H1 (cell line): ENCODE results near the gene PRLHR. TPM values are rescaled to one million over a fixed set of nuclear protein-coding genes. Genes with fewer than 3 reads are reported as not detected.

ENCODE experiments used
- CTCF ChIA-PET: fragments of 300-600 bp; sonication (Branson Sonifier 250); formaldehyde crosslinking; loops from one replicate; lab custom pipeline; 2021; ENCODE audit not compliant: partially characterized antibody; lab: Charles Lee
- POLR2A ChIA-PET: fragments of 300-600 bp; sonication (Branson Sonifier 250); formaldehyde crosslinking; loops from one replicate; lab custom pipeline; 2021; ENCODE audit warnings: inconsistent platforms; ENCODE audit not compliant: partially characterized antibody; lab: Charles Lee
- DNase-seq, 2 experiments: peaks; one replicate each; pipeline versions ENCODE4 v3.0.0 to v3.0.0-alpha.2; 2010 to 2022; ENCODE audit warnings: low spot score in 2 of 2, low read depth in 1 of 2, mixed read lengths in 1 of 2
- FAIRE-seq: peaks from 2 replicates; lab custom pipeline; 2011; peaks lifted over from hg19 to GRCh38; lab: Jason Lieb, UNC
- H2AFZ ChIP-seq: 2 replicates; pipeline ENCODE4 v1.8.1; 2012; ENCODE audit warnings: low read length, inconsistent platforms
- H2AK5ac ChIP-seq: 2 replicates; pipeline ENCODE4 v1.6.1; 2013; ENCODE audit warnings: low read depth, low read length
- H2BK120ac ChIP-seq: replicated peaks from 2 replicates; pipeline ENCODE3; 2013; ENCODE audit warnings: low read depth, low read length, inconsistent platforms
- H2BK12ac ChIP-seq: 2 replicates; pipeline ENCODE4 v1.6.1; 2013; ENCODE audit warnings: low read depth, low read length
- H2BK15ac ChIP-seq: 2 replicates; pipeline ENCODE4 v1.6.1; 2013; ENCODE audit warnings: low read length
- H2BK20ac ChIP-seq: 2 replicates; pipeline ENCODE4 v1.6.1; 2013; ENCODE audit warnings: low read length
- H2BK5ac ChIP-seq: 2 replicates; pipeline ENCODE4 v1.6.1; 2013; ENCODE audit warnings: low read depth, low read length
- H3K14ac ChIP-seq: 2 replicates; pipeline ENCODE4 v1.6.1; 2013; ENCODE audit warnings: inconsistent platforms; ENCODE audit not compliant: insufficient read length
- H3K18ac ChIP-seq: 2 replicates; pipeline ENCODE4 v1.6.1; 2013; ENCODE audit warnings: low read length; ENCODE audit errors: extremely low read depth
- H3K23ac ChIP-seq: 2 replicates; pipeline ENCODE4 v1.6.1; 2013; ENCODE audit warnings: inconsistent platforms; ENCODE audit not compliant: insufficient read length
- H3K23me2 ChIP-seq: 2 replicates; pipeline ENCODE4 v1.6.1; 2013; ENCODE audit warnings: low read depth, low read length
- H3K27ac ChIP-seq: 2 replicates; pipeline ENCODE4 v1.6.1; 2011; ENCODE audit warnings: low read depth, low read length, inconsistent platforms
- H3K27me3 ChIP-seq, 4 experiments: replicated peaks in 1 of 4; 1 replicate in 1 of 4; 2 replicates in 3 of 4; pipeline versions ENCODE4 v1.6.1 to v1.8.1; 2011 to 2013; ENCODE audit warnings: low read length in 3 of 4, mild to moderate bottlenecking in 3 of 4, inconsistent platforms in 2 of 4, mixed read lengths in 2 of 4, moderate library complexity in 1 of 4; ENCODE audit not compliant: control insufficient read depth in 3 of 4, insufficient read depth in 3 of 4; ENCODE audit errors: extremely low read depth in 1 of 4
- H3K36me3 ChIP-seq, 4 experiments: 2 replicates each; pipeline versions ENCODE4 v1.6.1 to v1.8.1; 2011 to 2013; ENCODE audit warnings: mild to moderate bottlenecking in 4 of 4, low read length in 3 of 4, moderate library complexity in 2 of 4, control low read depth in 1 of 4, inconsistent platforms in 1 of 4; ENCODE audit not compliant: insufficient read depth in 4 of 4, control insufficient read depth in 2 of 4
- H3K4ac ChIP-seq: replicated peaks from 2 replicates; pipeline ENCODE3; 2013; ENCODE audit warnings: low read length, low read depth, mixed read lengths, inconsistent platforms; ENCODE audit not compliant: insufficient read length
- H3K4me1 ChIP-seq, 4 experiments: replicated peaks in 1 of 4; 1 replicate in 1 of 4; 2 replicates in 3 of 4; pipeline versions ENCODE4 v1.6.1 to v1.8.1; 2011 to 2013; ENCODE audit warnings: low read length in 3 of 4, inconsistent platforms in 2 of 4, mixed read lengths in 1 of 4; ENCODE audit not compliant: insufficient read depth in 4 of 4, control insufficient read depth in 3 of 4
- H3K4me2 ChIP-seq, 2 experiments: 2 replicates each; pipeline versions ENCODE4 v1.6.1 to v1.8.1; 2011 to 2013; ENCODE audit warnings: low read depth in 2 of 2, low read length in 2 of 2, control low read depth in 1 of 2, inconsistent platforms in 1 of 2, mild to moderate bottlenecking in 1 of 2; ENCODE audit not compliant: insufficient read depth in 1 of 2
- H3K4me3 ChIP-seq, 4 experiments: fragments of 200-600, 300-600 bp in 1 of 4; sonication (generic), shearing (Covaris generic), sonication (Bioruptor Twin) in 1 of 4; 2 replicates each; pipeline versions ENCODE4 v1.5.1 to v1.8.1; 2011 to 2016; ENCODE audit warnings: low read length in 4 of 4, low read depth in 3 of 4, control low read depth in 2 of 4, inconsistent platforms in 2 of 4, mild to moderate bottlenecking in 2 of 4, mixed read lengths in 1 of 4, moderate library complexity in 1 of 4; ENCODE audit not compliant: insufficient read depth in 2 of 4; ENCODE audit errors: extremely low read depth in 1 of 4
- H3K56ac ChIP-seq: replicated peaks from 2 replicates; pipeline ENCODE3; 2013; ENCODE audit warnings: low read depth, mild to moderate bottlenecking, mixed read lengths, low read length, inconsistent platforms; ENCODE audit not compliant: insufficient read length
- H3K79me1 ChIP-seq: 2 replicates; pipeline ENCODE4 v1.6.1; 2013; ENCODE audit warnings: low read depth, low read length, control low read depth
- H3K79me2 ChIP-seq, 2 experiments: 2 replicates each; pipeline versions ENCODE4 v1.6.1 to v1.8.1; 2012 to 2013; ENCODE audit warnings: low read length in 2 of 2, mild to moderate bottlenecking in 2 of 2, inconsistent platforms in 1 of 2; ENCODE audit not compliant: insufficient read depth in 2 of 2, control insufficient read depth in 1 of 2
- H3K9ac ChIP-seq, 4 experiments: replicated peaks in 1 of 4; 1 replicate in 1 of 4; 2 replicates in 3 of 4; pipeline versions ENCODE4 v1.6.1 to v1.8.1; 2011 to 2013; ENCODE audit warnings: low read depth in 3 of 4, low read length in 3 of 4, control low read depth in 2 of 4, mild to moderate bottlenecking in 2 of 4, moderate library complexity in 2 of 4, inconsistent platforms in 1 of 4; ENCODE audit errors: extremely low read depth in 1 of 4
- H3K9me3 ChIP-seq, 2 experiments: 2 replicates each; pipeline versions ENCODE4 v1.6.1 to v1.8.1; 2012 to 2013; ENCODE audit warnings: mild to moderate bottlenecking in 2 of 2, moderate library complexity in 2 of 2, control low read depth in 1 of 2, inconsistent platforms in 1 of 2, low read depth in 1 of 2, low read length in 1 of 2, mixed read lengths in 1 of 2; ENCODE audit not compliant: insufficient read depth in 2 of 2
- H4K20me1 ChIP-seq, 2 experiments: replicated peaks in 1 of 2; 2 replicates each; pipeline versions ENCODE3 to v1.8.1; 2011 to 2013; ENCODE audit warnings: inconsistent platforms in 2 of 2, low read length in 2 of 2, mild to moderate bottlenecking in 1 of 2; ENCODE audit not compliant: insufficient read depth in 2 of 2, control insufficient read depth in 1 of 2
- H4K5ac ChIP-seq: 2 replicates; pipeline ENCODE4 v1.6.1; 2013; ENCODE audit warnings: low read length, low read depth, mixed read lengths, inconsistent platforms; ENCODE audit not compliant: insufficient read length
- H4K8ac ChIP-seq: 2 replicates; pipeline ENCODE4 v1.8.0; 2013; ENCODE audit warnings: mild to moderate bottlenecking, moderate library complexity, low read length, inconsistent platforms; ENCODE audit not compliant: insufficient read depth; ENCODE audit errors: extremely low read depth
- H4K91ac ChIP-seq: replicated peaks from 2 replicates; pipeline ENCODE3; 2013; ENCODE audit warnings: low read length, mixed read lengths, inconsistent platforms; ENCODE audit not compliant: insufficient read length
- BACH1 ChIP-seq: IDR thresholded peaks from 2 replicates; pipeline ENCODE4 v1.6.1; 2012; ENCODE audit warnings: low read length, improper control_type of control experiment
- BCL11A ChIP-seq, 2 experiments: IDR thresholded peaks; one replicate each; pipeline ENCODE4 v1.6.1; 2011; ENCODE audit warnings: low read depth in 2 of 2, low read length in 2 of 2, mild to moderate bottlenecking in 2 of 2
- GTF2F1 ChIP-seq: IDR thresholded peaks from 2 replicates; pipeline ENCODE4 v1.6.1; 2012; ENCODE audit warnings: low read depth, low read length, improper control_type of control experiment, borderline replicate concordance
- HDAC2 ChIP-seq, 2 experiments: fragments of 300-600 bp in 1 of 2; sonication (generic) in 1 of 2; IDR thresholded peaks; 2 replicates each; pipeline ENCODE4 v1.6.1; 2011 to 2012; ENCODE audit warnings: low read depth in 2 of 2, low read length in 2 of 2, mild to moderate bottlenecking in 2 of 2, moderate library complexity in 2 of 2, borderline replicate concordance in 1 of 2, inconsistent platforms in 1 of 2
- JUN ChIP-seq: IDR thresholded peaks from 2 replicates; pipeline ENCODE4 v1.6.1; 2011; ENCODE audit warnings: low read depth, mild to moderate bottlenecking, improper control_type of control experiment, low read length
- NRF1 ChIP-seq: IDR thresholded peaks from 2 replicates; pipeline ENCODE4 v1.6.1; 2011; ENCODE audit warnings: mild to moderate bottlenecking, low read depth, low read length, improper control_type of control experiment
- RXRA ChIP-seq: IDR thresholded peaks from 2 replicates; pipeline ENCODE4 v1.6.1; 2011; ENCODE audit warnings: low read depth, mild to moderate bottlenecking, low read length, moderate library complexity; ENCODE audit not compliant: insufficient read depth
- SP2 ChIP-seq: IDR thresholded peaks from 2 replicates; pipeline ENCODE4 v1.6.1; 2012; ENCODE audit warnings: mild to moderate bottlenecking, low read length, inconsistent platforms
- SUZ12 ChIP-seq: fragments of 200-600 bp; sonication (generic); IDR thresholded peaks from 2 replicates; pipeline ENCODE4 v1.6.1; 2012; ENCODE audit warnings: mild to moderate bottlenecking, inconsistent platforms, low read length, moderate library complexity, mixed read lengths
- TAF1 ChIP-seq: IDR thresholded peaks from 2 replicates; pipeline ENCODE4 v1.6.1; 2011; ENCODE audit warnings: mild to moderate bottlenecking, low read depth, low read length
- TBP ChIP-seq: IDR thresholded peaks from 2 replicates; pipeline ENCODE4 v1.6.1; 2011; ENCODE audit warnings: low read depth, low read length, improper control_type of control experiment
- WGBS, 2 experiments: shearing (Covaris generic) in 1 of 2; methylation state at CpG; one replicate each; pipeline versions ENCODE4 v1.1.6 to v1.1.7; 2013 to 2015; ENCODE audit warnings: low lambda C conversion rate in 2 of 2, mixed read lengths in 2 of 2, inconsistent platforms in 1 of 2, low coverage in 1 of 2, missing lambda C conversion rate in 1 of 2; ENCODE audit not compliant: insufficient replicate concordance in 2 of 2, insufficient coverage in 1 of 2, insufficient read length in 1 of 2; ENCODE audit errors: extremely low coverage in 1 of 2, missing lambda C conversion rate in 1 of 2; 5-methylcytosine and 5-hydroxymethylcytosine counted together
- polyA plus RNA-seq, 7 experiments: library from polyadenylated mRNA; depleted of rRNA in 3 of 7; stranded (reverse) in 5 of 7; unstranded in 2 of 7; fragments of >200 nt in 5 of 7; fragments of 200-250 nt in 2 of 7; gene quantifications; 1 replicate in 5 of 7; 2 replicates in 1 of 7; 4 replicates in 1 of 7; pipeline versions ENCODE4 v1.2.1 to v1.2.3, GENCODE V29; 2011 to 2013; ENCODE audit warnings: missing spikeins in 2 of 7, mixed read lengths in 2 of 7
- total RNA-seq: library from RNA; stranded (reverse); fragmentation: NEBNext Ultra II Directional; extraction: Animal tissue kit (Norgen Biotek cat#: 25700); gene quantifications from 2 replicates; pipeline ENCODE4 v1.2.1, GENCODE V29; 2021
- TF ChIP-seq, protein P1 (sequence below): IDR thresholded peaks from 2 replicates; pipeline ENCODE4 v1.6.1; 2012; ENCODE audit warnings: inconsistent platforms
- TF ChIP-seq, protein P2 (sequence below): IDR thresholded peaks from 2 replicates; pipeline ENCODE4 v1.6.1; 2011; ENCODE audit warnings: low read depth, mild to moderate bottlenecking, low read length; ENCODE audit not compliant: insufficient read depth
- TF ChIP-seq, protein P3 (sequence below): IDR thresholded peaks from 2 replicates; pipeline ENCODE4 v1.6.1; 2012; ENCODE audit warnings: inconsistent platforms

Gene PRLHR
- total and polyA plus RNA-seq, 2 of the 8 experiments (the other 6 are each of a cell fraction or from before 2014, with no cell fraction given): not detected

DNA sequence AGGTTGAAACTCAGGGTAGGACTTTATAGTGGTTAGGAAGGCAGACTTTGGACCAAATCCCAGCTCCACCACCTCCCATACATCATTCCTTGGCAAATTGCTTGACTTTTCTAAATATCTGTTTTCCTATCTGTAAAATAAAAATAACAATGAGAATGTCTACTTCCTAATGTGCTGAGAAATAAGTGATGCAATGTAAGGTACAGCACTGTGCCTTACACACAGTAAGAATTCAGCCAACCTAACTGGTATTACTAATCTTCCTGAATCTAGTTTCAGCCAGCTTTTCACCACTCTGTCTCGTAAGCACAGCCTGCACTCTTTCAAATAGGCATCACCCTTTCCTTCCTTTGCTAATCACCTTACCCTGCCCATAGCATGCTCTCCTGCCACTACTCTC lies 9.7 kb downstream of the PRLHR start:
- Histone ChIP-seq H4K8ac (no peak overlapping the region), H3K9ac (no peak overlapping the region), H2BK120ac (no peak overlapping the region), H2BK5ac (no peak overlapping the region), H3K4ac (no peak overlapping the region), H3K4me3 (no peak overlapping the region), H2BK15ac (no peak overlapping the region), H3K36me3 (no peaks in the 10 kb centered on the region), H2AK5ac (no peak overlapping the region), H3K79me1 (no peaks in the 10 kb centered on the region), H3K9me3 (no peaks in the 10 kb centered on the region), H4K20me1 (no peaks in the 10 kb centered on the region), H4K91ac (no peak overlapping the region), H3K4me1 (no peaks in the 10 kb centered on the region), H3K56ac (no peak overlapping the region), H2BK12ac (no peak overlapping the region), H2AFZ (no peak overlapping the region), H3K4me2 (no peak overlapping the region), H2BK20ac (no peak overlapping the region), H3K27me3 (no peaks in the 10 kb centered on the region; a peak in 1 of 7 replicates), H4K5ac (no peak overlapping the region), H3K18ac (no peak overlapping the region), H3K27ac (no peak overlapping the region), H3K23ac (no peak overlapping the region), H3K14ac (no peak overlapping the region), H3K79me2 (no peaks in the 10 kb centered on the region), H3K23me2 (no peaks in the 10 kb centered on the region)
- 89% methylated on average over 1 of the region's 1 CpG; no CpG with 5 or more reads in 1 of the 2 experiments for WGBS, 2 experiments
- POLR2A ChIA-PET: no interaction called here
- DNase-seq (no peak), FAIRE-seq (no peak)
- TF ChIP-seq JUN (no peak), TBP (no peak), SUZ12 (no peak), HDAC2 (IDR thresholded peaks at IDR 0.05; ENCODE audit: borderline replicate concordance in 1 of 2, low read depth in 2 of 2, low read length in 2 of 2) (no peak), GTF2F1 (no peak), TAF1 (no peak), BCL11A (IDR thresholded peaks at IDR 0.05; ENCODE audit: low read depth in 2 of 2, low read length in 2 of 2) (no peak), NRF1 (no peak), SP2 (no peak), RXRA (no peak), BACH1 (no peak)
- TF ChIP-seq, protein P1, sequence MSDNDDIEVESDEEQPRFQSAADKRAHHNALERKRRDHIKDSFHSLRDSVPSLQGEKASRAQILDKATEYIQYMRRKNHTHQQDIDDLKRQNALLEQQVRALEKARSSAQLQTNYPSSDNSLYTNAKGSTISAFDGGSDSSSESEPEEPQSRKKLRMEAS: no peak
- TF ChIP-seq, protein P2, sequence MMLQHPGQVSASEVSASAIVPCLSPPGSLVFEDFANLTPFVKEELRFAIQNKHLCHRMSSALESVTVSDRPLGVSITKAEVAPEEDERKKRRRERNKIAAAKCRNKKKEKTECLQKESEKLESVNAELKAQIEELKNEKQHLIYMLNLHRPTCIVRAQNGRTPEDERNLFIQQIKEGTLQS: no peak
- TF ChIP-seq, protein P3, sequence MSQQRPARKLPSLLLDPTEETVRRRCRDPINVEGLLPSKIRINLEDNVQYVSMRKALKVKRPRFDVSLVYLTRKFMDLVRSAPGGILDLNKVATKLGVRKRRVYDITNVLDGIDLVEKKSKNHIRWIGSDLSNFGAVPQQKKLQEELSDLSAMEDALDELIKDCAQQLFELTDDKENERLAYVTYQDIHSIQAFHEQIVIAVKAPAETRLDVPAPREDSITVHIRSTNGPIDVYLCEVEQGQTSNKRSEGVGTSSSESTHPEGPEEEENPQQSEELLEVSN: no peak
- CTCF ChIA-PET: no interaction called here
